GM12801 (cell line): Measurements from ENCODE around the gene LDLRAD4.

Source experiments
- TF ChIP-seq, protein P1 (sequence below): IDR thresholded peaks from one replicate; pipeline ENCODE4 v1.5.1; 2011; ENCODE audit warnings: control low read depth; ENCODE audit not compliant: insufficient read length; ENCODE audit errors: extremely low read depth

The LDLRAD4 gene

DNA sequence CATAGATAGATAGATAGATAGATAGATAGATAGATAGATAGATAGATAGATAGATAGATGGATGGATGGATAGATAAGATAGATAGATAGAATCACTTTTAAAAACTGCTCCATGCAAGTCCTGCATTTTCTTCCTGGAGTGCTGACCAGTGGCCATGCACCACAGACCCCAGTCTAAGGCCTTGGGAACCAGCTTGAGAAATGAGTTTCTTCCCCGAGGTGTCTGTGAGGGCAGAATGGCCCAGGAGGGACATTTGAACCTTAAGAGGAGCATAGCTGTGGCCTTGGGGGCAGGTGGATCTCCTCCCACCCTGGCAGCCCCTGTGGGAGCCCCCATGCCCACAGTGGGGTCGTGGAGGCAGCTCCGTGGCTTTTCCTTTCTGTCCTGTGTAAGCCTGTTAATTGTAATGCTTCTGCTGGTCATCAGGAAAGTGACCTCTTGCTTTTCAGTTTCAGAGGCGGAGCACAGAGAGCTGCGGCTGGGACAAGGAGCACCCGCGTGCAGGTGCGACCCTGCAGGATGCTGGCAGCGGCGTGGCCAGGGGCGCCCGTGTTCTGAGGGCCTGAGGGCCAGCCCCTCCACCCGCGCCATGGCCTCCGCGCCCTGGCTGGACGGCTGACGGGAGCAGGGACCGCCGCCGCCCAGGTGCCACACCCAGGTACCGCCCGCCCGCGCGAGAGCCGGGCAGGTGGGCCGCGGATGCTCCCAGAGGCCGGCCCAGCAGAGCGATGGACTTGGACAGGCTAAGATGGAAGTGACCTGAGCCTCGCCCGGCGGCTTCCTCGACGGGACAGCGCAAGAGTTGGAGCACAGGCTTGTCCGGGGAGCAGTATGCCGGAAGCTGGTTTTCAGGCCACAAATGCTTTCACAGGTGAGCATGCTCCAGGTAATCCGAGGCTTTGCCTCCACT is 168.6 kb downstream of the LDLRAD4 start:
- TF ChIP-seq, protein P1, sequence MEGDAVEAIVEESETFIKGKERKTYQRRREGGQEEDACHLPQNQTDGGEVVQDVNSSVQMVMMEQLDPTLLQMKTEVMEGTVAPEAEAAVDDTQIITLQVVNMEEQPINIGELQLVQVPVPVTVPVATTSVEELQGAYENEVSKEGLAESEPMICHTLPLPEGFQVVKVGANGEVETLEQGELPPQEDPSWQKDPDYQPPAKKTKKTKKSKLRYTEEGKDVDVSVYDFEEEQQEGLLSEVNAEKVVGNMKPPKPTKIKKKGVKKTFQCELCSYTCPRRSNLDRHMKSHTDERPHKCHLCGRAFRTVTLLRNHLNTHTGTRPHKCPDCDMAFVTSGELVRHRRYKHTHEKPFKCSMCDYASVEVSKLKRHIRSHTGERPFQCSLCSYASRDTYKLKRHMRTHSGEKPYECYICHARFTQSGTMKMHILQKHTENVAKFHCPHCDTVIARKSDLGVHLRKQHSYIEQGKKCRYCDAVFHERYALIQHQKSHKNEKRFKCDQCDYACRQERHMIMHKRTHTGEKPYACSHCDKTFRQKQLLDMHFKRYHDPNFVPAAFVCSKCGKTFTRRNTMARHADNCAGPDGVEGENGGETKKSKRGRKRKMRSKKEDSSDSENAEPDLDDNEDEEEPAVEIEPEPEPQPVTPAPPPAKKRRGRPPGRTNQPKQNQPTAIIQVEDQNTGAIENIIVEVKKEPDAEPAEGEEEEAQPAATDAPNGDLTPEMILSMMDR = no peak

DNA sequence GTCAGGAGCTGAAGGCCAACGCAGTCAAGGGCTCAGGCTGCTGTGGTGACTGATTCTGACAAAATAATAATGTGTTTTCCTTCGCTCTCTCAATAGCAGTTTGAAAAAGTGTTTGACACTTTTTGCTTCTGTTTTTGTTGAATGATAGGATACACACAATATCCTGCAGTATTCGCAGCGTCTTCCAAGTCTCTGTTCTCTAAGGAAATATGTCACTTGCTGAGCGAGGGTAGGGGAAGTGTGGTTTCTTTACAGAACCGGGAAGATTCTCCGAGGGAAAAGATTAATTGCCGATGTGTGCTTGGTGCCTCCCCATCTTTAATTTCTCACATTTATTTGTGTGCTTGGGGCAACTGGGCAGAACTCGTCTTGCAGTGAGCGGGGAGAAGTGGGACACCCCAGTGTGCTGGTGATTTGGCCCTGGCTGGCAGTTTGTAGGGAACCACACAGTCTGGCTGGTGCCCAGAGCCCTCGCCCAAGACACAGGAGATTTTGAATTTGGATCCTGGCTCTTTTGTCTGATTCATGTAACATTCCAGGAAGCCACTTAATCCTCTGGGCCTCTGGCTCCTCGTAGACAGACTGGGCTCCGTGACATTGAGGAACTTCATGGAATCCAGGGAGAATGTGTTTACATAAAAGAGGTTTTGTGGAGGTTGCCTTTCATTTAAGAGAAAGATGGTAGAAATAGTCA is 169.4 kb downstream of the LDLRAD4 start:
- TF ChIP-seq, protein P1 = no peak

DNA sequence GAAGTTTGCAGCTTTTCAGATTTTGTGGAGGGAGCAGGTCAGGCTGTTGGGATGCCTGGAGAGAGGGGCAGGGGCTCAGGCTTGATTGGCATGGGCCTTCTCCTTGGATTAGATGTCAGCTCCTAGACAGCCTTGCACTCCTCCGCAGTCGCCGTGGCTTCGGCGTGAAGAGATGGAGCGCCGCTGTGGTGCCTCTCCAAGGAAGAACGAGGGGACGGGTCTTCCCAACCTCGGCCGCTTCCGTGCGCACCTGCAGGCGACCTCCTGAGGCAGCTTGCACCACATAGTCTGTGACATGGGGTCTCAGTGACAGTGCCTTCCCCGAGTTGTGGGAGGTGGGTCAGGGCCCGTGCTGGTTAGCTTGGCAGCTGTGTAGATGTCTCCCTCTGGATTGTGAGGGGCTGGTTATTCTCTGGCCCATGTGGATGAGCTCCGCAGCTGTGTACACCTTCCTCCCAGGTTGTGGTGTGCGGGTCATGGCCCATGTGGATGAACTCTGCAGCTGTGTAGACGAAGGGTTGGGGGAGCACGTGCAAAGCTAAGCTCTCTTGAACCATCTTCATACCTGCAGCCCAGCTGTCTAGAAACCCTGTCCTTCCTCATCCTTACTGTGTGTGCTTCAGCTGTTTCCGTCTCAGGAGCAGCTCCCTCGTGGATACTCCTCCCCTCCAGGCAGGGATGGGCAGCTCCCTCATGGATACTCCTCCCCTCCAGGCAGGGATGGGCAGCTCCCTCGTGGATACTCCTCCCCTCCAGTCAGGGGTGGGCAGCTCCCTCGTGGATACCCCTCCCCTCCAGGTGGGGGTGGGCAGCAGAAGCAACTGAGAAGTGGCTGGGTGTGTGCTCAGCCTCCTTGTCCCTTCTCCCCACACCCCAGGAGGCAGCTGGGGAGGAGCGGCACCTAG is 170.3 kb downstream of the LDLRAD4 start:
- TF ChIP-seq, protein P1 = no peak

DNA sequence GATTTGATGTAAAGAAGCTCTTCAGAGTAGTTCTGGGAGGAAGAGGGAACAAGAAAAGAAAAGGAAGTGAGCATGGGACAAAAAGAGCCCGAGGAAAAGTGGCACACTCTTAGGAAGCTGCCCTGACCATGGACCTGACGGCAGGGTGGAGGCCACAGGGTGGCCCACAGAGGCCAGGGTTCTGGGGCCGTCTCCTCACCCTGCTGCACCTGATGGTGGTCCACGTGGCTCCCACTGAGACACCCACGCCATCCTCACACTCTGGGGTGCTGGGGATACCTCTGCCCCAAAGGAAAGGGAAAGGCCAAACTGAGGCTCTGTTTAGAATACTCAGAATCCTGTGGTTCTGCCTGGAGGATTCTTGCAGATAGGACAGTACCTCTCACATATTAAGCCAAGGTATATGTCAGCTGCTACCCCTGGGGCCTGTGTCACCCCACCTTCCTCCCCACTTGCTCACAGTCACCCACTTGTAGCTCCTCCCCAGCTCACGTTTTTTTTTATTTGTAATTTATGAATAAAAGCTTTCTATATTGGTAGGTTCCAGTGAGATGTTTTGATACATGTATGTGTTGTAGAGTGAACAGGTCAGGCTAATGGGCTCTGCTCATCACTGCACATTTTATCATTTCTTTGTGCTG is 171.1 kb downstream of the LDLRAD4 start:
- TF ChIP-seq, protein P1 = no peak

DNA sequence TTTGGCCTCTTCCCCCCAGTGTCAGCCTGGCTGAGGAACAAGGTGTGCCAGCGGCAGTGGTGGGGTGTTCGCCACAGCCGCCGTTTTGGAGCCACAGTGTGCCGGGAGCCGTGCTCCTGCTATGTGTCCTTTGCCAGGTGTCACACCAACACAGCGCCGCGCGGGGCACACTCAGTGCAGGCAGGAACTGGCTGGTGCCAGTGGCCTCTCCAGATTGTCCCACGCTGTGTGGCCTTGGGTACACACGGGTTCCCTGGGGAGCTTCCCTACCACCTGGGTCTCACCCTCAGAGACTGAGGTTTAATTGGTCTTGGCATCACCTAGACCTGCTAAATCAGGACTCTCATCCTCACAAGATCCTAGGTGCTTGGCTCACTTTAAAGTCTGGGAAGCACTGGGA is 171.6 kb downstream of the LDLRAD4 start:
- TF ChIP-seq, protein P1 = no peak

DNA sequence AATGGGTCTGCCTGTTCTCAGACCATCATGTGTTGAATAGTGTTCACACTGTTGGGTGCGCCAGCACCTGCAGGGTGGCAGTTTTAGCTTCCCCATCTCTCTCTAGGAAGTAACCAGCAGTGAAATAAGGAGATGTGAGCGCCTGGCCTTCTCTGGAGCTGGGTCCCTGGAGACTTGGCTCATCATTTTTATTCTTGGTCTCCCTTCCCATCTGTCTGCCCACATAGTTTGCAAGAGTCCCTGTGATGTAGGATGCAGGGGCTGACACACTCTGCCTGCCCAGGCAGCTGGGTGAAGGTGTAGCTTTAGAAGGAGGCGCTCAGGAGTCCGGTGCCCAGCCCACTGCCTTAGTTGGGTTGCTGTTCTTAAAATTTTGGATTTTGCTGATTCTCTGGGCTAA is 172.2 kb downstream of the LDLRAD4 start:
- TF ChIP-seq, protein P1 = no peak
